GM19035 (cell line): ENCODE results near the gene TTC28.
"Not testable (repeated sequence)": the region's sequence is repeated elsewhere in the genome, so short reads cannot be mapped to it uniquely, and the experiment has no call there.

Source experiments
- ATAC-seq: cut with Tn5 transposase; IDR thresholded peaks from one replicate; pipeline ENCODE4 v1.9.1; 2021; ENCODE audit not compliant: unreplicated experiment

The TTC28 gene

DNA sequence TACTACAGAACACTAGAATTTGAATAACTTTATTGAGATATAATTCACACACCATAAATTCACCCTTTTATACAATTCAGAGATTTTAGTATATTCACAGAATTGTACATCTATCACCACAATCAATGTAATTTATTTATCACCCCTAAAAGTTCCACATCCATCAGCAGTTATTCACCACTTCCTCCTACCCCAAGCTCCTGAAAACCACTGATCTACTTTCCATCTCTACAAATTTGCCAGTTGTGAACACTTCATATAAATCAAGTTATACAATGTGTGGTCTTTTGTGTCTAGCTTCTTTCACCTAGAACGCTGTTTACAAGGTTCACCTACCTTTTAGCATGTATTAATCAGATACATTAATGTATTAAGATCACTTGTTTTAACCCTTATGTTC is 179.6 kb downstream of the TTC28 start:
- ATAC-seq: no peak

DNA sequence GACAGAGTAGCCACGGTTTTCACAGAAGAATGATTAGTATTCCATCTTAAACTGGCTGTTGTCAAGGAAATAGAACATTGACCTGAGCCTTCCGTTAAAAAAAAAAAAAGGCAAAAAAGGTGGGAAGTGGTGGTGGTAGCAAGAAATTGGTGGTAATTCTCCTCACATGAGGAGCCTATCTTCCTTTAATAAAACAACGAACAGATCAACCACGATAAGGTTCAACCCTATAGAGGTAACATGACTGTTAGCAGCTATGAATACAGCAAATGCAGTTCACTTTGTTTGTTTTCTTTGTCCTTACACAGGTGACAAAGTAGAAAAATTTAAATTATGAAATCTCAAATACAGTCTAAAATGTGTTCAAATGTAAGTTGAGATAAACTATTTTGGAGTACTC is 181.6 kb downstream of the TTC28 start:
- ATAC-seq: no peak

DNA sequence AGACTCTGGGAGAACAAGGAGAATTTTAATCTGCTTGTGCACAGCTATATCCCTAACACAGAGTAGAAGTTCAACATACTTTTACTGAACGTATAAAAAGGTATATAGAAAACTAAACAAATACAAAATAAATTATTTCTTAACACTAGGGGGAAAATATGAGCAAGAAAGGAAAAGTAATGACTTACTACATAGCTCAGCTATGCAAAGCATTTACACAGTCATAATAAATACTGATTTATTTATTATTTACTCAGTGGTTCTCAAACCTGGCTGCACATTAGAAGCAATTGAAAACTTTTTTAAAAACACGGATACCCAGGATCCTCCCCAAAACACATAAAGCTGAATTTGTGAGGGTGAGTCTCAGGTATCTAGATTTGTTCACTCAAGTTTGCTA is 182.5 kb downstream of the TTC28 start:
- ATAC-seq: no peak

DNA sequence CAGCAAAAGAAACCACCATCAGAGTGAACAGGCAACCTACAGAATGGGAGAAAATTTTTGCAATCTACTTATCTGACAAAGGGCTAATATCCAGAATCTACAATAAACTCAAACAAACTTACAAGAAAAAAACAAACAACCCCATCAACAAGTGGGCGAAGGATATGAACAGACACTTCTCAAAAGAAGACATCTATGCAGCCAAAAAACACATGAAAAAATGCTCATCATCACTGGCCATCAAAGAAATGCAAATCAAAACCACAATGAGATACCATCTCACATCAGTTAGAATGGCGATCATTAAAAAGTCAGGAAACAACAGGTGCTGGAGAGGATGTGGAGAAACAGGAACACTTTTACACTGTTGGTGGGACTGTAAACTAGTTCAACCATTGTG is 188.4 kb downstream of the TTC28 start:
- ATAC-seq: not testable (repeated sequence)

DNA sequence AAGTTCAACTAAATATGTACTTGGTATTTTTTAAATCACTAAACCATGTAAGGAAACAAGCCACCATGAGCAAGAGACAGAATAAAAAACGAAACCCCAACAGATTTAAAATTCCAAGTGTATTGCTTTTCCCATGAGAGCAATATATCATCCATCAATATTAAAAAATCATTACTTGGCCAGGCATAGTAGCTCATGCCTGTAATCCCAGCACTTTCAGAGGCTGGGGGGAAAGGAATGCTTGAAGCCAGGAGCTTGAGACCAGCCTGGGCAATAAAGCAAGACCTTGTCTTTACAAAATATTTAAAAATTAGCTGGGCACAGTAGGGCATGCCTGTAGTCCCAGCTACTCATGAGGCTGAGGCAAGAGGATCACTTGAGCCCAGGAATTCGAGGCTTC is 190.8 kb downstream of the TTC28 start:
- no peak for ATAC-seq

DNA sequence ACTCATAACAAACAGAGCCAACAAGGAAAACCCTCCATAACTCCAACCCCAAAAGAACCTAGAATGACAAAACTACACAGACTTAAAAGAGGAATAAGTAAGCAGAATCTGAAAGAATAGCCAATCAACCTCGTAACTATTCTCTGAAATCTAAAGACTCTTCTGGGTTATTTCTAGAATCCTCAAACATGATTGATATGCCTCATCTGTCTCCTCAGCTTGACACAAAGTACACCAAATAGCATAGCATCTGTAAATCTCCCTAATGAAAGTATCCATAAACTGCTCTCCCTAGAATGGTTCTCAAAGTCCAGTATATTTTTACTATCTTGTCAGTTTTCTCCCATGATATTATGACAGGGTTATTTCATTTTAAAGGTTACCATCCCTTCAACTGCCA is 195.0 kb downstream of the TTC28 start:
- no peak for ATAC-seq

DNA sequence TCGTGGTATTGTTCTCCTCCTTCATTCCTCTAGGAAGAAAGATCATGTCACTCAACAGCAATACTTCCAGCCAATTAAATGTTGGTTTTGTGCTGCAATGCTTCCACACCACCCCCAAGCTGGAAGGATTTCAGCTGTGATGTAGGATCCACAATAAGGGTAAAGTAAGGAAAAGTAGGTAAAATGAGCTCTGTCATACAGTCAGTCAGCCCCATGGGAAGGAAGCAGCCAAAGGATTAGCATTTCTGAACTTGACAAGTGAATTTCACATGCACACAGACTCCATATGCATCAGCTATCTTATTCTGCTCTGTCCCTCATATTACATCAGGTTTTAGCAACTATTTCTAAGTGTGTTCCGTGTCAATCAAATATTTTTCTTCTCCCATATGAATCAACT is 197.9 kb downstream of the TTC28 start:
- no peak for ATAC-seq

DNA sequence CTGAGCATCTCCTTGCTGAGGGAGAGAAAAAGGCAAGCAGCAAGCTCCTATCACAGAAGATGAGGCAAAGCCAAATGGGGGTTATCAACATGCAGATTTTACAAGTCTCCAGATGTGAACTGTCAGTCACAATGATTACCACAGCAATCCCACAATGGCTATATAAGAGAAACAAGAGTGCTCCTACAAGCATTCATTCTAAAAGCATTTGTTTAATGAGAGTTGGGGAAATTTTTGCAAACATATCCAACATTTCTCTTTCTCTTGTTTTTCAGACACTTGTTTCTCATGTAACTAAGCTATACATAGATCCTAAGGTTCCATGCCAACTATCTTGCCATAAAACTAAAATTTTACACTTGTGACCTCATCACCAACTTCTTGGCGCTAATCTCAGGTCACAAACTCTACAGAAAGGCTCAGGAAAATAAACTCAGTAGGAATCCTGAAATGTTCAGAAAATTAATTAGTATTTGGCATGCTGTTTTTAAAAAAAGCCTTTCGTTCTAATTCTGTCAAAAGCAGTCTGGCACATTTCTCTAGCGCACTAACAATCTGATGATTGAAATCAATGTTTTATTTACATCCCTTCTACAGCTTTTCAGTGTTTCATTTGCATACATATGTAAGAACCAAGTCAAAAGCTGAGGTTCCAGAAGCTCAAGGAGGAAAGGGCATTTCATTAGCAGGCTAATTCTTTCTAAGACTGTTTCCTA is 199.5 kb downstream of the TTC28 start:
- no peak for ATAC-seq

DNA sequence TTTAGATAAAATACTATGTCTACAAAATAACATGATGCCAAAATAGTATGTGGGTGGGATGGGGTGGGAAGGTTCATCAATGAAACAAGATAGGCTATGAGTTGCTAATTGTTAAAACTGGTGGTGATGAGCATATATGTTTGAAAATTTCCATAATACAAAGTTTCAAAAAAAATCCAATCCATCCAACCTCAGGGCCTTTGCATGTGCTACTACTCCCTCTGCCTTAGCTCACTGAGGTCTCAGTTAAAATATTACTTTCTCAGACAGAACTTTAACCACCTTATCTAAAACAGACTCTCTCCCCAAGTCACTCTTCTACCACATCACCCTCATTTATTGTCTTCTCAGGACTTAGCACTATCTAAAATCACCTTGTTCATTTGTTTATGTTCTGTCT is 201.1 kb downstream of the TTC28 start:
- ATAC-seq: no peak

DNA sequence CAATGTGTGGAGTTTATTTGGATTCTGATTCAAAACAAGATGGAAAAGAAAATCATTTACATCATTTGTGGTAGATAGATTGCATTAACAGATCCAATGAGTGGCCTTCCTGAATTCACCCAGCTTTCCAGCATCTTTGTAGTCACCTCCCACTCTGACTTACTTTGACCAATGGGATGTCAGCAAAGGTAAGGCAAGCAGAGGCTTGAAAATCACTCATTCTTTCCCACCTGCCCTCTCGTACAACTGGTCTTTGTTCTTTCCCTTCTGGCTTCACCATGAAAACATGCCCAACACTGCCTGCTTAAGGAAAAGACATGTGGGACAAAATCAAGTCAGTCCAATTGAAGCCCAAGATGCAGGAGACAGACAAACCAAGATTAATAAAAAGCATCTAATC is 202.1 kb downstream of the TTC28 start:
- no peak for ATAC-seq

DNA sequence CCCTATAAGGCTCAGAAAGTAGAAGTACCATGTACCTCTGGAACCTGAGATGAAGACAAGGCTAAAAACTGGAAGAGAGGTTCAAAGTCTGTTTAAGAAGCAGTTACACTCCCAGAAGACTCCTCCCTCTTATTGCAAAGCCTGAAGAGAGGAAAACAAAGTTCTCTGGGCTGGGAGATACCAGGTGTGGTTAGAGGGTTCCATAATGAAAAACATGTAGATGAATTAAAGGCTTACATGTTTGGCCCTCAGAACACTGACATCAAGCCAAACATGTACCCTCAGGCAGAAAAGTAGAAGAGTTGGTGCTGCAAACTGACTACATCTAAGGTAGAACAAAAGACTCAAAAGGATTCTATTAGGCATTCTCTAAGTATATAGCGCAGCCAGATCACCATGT is 205.3 kb downstream of the TTC28 start:
- ATAC-seq: no peak

DNA sequence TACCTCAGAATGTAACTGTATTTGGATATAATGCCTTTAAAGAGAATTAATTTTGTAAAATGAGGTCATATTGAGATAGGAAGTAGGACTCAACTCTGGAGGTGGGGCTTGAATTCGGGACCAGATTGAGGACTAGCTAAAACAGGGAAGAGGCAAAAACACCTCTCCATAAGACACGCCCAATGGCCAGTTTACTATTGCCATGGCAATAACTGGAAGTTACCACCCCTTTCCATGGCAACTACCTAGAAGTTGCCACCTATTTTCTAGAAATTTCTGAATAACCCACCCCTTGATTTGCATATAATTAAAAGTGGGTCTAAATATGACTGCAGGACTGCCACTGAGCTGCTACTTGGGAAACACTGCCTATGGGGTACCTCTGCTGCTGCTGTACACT is 206.4 kb downstream of the TTC28 start:
- no peak for ATAC-seq

DNA sequence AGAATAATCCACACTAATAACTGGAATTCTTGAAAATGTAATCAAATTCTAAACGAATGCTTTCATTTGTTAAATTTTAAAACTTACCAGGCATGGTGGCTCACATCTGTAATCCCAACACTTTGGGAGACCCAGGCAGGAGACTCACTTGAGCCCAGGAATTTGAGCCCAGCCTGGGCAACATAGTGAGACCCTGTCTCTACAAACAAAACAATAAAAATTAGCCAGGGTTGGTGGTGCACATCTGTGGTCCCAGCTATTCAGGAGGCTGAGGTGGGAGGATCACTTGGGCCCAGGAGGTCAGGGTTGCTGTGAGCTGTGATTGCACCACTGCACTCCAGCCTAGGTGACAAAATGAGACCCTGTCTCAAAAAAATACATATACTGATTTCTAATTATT is 212.6 kb downstream of the TTC28 start:
- not testable (repeated sequence) for ATAC-seq

DNA sequence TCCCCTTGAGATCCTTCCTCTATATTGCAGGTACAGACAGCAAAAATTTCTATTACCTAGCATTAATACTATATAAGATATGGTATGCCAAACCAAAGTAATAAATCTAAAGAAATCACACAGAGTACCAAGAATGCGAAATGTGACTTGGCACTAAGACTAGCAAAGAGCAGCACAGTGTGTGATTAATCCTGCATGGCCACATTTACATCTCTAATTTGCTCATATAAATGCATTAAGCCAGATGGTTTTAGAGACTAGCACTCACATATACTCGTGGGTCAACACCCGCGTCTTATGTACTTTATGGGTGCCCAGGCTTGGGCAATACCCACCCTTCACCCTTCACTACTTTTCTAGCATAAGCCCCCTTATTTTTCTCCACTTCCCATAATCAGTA is 213.2 kb downstream of the TTC28 start:
- no peak for ATAC-seq

DNA sequence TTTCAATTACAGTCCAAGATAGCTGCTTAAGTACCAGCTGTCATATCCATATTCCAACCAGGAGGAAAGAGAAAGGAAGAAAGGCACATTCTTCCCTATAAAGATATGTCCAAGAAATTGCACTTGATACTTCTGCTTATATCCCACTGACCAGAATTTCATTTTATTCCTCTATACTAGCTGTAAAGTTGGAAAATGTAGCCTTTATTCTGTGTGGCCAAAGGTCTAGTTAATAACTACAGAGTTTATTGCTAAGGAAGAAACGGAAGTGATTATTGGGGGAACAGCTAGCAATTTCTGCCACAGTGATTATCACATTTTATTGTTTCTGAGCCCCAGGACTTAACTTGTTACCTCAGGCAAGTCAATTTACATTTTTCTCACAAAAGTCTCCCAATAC is 213.8 kb downstream of the TTC28 start:
- ATAC-seq: no peak

DNA sequence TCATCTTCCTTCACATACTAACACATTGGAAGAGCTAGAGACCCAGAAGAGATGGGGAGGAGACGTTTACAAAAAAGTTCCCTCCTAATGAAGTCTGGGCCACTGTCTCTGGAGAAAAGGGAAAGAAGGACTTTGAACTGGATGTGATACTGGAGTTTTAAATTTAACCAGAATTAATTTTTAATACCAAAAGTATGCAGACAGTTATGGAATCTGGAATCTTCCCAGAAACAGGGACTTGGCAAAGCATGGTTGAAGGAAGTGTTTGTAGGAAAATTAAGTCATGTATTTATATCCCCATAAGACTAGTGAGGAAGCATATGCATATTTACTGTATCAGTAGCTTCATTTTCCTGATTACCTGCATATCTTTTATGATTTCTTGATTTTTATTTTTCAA is 215.5 kb downstream of the TTC28 start:
- no peak for ATAC-seq

DNA sequence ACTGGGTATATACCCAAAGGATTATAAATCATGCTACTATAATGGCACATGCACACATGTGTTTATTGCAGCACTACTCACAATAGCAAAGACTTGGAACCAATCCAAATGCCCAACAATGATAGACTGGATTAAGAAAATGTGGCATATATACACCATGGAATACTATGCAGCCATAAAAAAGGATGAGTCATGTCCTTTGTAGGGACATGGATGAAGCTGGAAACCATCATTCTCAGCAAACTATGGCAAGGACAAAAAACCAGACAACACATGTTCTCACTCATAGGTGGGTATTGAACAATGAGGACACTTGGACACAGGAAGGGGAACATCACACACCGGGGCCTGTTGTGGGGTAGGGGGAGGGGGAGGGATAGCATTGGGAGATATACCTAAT is 216.2 kb downstream of the TTC28 start:
- ATAC-seq: not testable (repeated sequence)

DNA sequence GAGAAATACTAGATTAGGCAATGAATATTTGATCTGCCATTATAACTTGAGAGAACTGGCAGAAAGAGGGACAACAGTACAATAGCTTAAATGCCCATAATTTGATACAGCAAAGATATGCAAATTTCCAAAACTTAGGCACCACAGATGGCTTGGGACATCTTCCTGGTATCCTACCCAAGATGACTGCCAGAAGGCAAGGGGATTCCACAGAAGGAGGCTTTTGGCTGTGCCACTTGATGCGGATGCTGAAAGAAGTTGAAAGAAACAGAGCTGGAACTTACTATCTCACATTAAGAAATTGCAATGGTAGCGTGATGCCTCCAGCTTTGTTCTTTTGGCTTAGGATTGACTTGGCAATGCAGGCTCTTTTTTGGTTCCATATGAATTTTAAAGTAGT is 216.7 kb downstream of the TTC28 start:
- ATAC-seq: no peak

DNA sequence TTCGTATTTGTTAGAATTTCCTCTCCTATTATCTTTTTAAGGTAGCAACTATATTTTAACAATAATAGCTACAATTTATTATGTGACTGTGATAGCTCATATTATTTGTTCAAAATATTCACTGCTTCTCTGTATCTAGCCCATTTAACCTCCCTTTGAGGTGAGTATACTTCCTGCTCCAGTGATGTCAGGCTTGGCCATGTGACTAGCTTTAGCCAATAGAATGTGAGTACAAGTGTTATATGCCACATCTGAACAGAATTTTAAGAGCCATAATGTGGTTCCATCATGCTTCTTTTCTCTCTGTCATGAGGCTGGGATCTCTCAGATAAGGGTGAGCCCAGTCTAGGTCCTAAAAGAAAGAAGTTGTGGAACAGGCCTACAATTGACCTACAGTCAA is 217.6 kb downstream of the TTC28 start:
- no peak for ATAC-seq

DNA sequence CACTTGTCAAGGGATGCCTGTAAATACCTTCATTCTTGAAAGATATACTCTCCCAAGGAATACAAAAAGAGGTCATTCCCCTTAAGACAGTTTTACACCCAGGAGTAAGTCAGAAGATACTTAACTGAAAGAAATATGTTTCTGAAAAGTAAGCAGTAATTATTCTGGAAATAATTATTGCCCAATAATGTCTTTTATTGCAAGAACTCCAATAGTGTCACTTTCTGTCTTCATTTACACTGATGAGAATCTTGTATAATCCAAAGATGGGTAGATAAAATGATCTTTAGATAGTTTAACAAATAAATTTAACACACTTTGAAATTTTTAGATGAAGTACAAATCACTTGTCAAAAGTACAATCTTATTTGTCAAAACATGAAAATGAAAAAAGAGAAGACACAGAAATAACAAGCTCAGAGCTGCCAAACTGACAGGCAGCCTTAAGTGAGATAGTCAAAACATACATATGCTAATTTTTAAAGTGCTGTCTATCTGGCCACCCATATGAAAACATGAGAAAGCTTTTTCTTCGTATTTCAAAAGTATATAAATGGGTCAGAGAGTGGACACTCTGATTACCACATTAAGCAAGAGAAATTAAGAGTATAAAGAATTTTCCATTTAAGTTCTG is 225.1 kb downstream of the TTC28 start:
- no peak for ATAC-seq

DNA sequence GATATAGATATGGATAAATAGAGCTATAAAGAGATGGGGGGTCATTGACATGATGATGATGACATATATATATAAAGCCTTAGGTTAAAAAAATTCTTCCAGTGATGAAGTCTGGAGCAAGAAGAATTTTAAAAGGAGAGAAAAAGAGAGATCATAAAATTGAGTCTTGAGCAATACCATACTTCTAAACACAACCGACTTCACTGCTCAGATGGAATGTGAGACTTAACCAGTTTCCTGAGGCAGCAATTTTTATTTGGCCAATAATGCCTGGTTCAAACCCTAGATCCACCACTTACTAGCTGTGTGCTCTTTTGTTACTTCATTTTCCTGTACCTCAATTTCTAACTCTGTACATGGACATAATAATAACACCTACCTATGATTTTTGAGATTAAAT is 229.5 kb downstream of the TTC28 start:
- ATAC-seq: no peak

DNA sequence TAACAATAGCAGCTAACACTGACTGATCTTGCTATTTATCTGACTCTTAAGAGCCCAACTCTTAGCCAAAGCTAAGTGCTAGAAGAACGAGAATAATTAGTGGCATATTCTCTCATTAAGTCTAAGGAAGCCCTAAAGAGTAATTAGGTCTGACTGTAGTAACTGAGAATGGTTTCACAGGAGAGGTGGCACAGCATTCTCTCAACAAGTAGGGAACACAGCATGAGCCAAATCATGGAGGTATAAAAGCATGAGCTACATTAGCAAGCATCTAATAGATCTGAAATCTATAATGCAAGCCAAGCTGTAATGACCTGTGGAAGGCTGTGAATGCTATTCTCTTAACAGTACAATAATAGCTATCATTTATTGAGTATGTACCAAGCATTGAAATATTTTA is 230.6 kb downstream of the TTC28 start:
- no peak for ATAC-seq

DNA sequence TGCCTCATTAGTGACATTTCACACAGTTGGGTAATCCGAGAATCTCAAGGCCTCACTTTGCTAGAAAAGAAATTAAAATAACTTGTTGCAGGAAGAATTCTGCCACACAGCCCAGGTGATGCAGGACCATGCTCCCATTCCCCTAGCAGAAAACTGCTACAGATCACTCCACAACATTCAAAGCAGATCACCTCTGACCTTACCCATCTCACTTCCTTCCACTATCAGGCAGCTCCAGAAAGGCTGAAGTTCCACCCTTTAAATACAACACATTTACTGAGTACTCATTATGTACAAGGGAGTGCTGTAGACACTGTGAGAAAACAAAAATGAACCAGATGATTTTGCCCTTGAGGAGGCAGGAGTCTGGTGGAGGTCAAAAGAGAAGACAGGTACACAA is 231.0 kb downstream of the TTC28 start:
- ATAC-seq: no peak
